SK-N-MC (cell line): ENCODE results near the gene HSPBAP1.

Experiments
- DNase-seq: peaks from one replicate; pipeline ENCODE4 v3.0.0-alpha.2; 2011; ENCODE audit warnings: low read depth, low spot score
- H3K27ac ChIP-seq: fragments of 200-600 bp; sonication (generic); 2 replicates; pipeline ENCODE4 v1.5.1; 2016; ENCODE audit warnings: mixed run types
- H3K36me3 ChIP-seq: fragments of 200-600 bp; sonication (generic); 2 replicates; pipeline ENCODE4 v1.6.1; 2017; ENCODE audit warnings: antibody characterized with exemption, low read length, mixed read lengths; ENCODE audit not compliant: insufficient read depth
- H3K4me3 ChIP-seq: fragments of 200-600 bp; sonication (generic); 2 replicates; pipeline ENCODE4 v1.5.1; 2016
- H3K9ac ChIP-seq: fragments of 200-600 bp; sonication (generic); 2 replicates; pipeline ENCODE4 v1.8.0; 2017; ENCODE audit warnings: mixed run types, mixed read lengths; ENCODE audit not compliant: insufficient read length
- H3K9me3 ChIP-seq: fragments of 200-600 bp; sonication (generic); 2 replicates; pipeline ENCODE4 v1.6.1; 2017; ENCODE audit warnings: low read depth, mild to moderate bottlenecking, antibody characterized with exemption, low read length, moderate library complexity, mixed read lengths
- EZH2 ChIP-seq: fragments of 200-600 bp; sonication (generic); IDR thresholded peaks from one replicate; pipeline ENCODE4 v1.6.1; 2017; ENCODE audit warnings: antibody characterized with exemption
- FOXP2 ChIP-seq: optimal IDR thresholded peaks from 2 replicates; pipeline ENCODE3; 2011; ENCODE audit warnings: mild to moderate bottlenecking, moderate library complexity; ENCODE audit not compliant: insufficient read depth; ENCODE audit errors: extremely low read length, control extremely low read depth
- POLR2AphosphoS5 ChIP-seq: IDR thresholded peaks from 2 replicates; pipeline ENCODE4 v1.6.1; 2012; ENCODE audit warnings: mild to moderate bottlenecking, low read depth, low read length, borderline replicate concordance

HSPBAP1 gene, protein sequence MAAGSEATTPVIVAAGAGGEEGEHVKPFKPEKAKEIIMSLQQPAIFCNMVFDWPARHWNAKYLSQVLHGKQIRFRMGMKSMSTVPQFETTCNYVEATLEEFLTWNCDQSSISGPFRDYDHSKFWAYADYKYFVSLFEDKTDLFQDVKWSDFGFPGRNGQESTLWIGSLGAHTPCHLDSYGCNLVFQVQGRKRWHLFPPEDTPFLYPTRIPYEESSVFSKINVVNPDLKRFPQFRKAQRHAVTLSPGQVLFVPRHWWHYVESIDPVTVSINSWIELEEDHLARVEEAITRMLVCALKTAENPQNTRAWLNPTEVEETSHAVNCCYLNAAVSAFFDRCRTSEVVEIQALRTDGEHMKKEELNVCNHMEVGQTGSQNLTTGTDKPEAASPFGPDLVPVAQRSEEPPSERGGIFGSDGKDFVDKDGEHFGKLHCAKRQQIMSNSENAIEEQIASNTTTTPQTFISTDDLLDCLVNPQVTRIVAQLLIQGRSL

DNA sequence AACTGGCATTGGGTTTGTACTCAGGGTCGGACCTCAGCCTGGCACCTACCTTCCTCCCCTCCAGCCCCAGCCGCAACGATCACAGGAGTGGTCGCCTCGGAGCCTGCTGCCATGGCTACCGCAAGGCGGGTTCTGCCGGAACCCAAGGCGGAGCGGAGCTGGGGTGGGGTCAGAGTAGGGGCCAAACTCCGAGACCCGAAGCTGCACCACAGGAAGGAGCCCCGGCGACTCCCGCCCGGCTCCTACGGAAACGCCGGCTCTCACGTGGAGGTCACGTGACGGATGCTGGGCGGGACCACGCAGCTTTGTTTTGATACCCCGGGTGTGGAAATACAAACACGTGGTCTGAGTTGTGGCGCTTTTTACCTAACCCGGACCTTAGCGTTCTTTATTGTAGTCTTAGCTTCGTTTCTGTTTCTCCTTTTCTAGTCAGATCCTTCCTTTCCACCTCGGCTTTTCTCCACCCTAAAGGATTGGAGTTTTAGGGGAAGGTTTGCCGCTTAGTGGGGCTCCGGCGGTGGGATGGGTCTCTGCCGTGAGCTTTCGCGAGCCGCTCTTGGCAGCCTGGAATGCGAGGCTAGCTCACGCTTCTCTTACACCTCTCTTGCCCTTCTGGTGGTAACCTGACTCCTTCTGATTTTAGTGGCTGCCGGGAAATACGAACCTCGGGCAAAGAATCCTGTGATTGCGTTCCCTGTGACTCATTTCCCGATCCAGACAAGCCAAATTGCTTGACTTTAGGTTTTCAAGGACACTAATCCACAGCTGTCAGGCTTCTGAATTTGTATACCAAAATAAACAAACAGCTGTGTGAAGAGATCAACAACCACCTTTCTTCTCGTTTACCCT lies at the start of gene HSPBAP1:
Gene HSPBAP1, minus strand, starts transcription at position 264 of the 849 bp plus-strand sequence. Its CDS starts 151 bp downstream, at position 113.
- peak; percentile 79 for DNase-seq
- peak; percentile 85 for TF ChIP-seq POLR2AphosphoS5
- TF ChIP-seq EZH2 = no peak
- TF ChIP-seq FOXP2 = no peak
- H3K27ac ChIP-seq = peak within 1 kb of the TSS; percentile 89

DNA sequence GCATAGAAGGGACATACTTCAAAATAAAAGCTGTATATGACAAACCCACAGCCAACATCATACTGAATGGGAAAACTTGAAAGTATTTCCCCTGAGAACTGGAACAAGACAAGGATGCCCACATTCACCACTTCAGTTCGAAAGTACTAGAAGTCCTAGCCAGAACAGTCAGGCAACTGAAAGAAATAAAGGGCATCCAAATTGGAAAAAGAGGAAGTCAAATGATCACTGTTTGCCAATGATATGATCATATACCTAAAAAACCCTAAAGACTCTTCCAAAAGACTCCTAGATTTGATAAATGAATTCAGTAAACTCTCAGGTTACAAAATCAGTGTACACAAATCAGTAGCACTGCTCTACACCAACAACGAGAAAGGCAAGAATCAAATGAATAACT lies 42.0 kb upstream of the HSPBAP1 start:
- no peaks in the 10 kb centered on the region for H3K9me3 ChIP-seq
- H3K27ac ChIP-seq = no peak overlapping the region
- no peak for TF ChIP-seq FOXP2
- no peak for TF ChIP-seq EZH2
- TF ChIP-seq POLR2AphosphoS5 = no peak
- no peak overlapping the region for H3K4me3 ChIP-seq
- H3K36me3 ChIP-seq = peaks cover 35% of the 10 kb centered on the region
- H3K9ac ChIP-seq = no peak overlapping the region
- DNase-seq = no peak

More for the DNA sequence above, at the start of gene HSPBAP1:
- H3K9me3 ChIP-seq = no peaks in the 10 kb centered on the region
- no peaks in the 10 kb centered on the region for H3K36me3 ChIP-seq
- H3K9ac ChIP-seq = peak within 1 kb of the TSS; percentile 87
- H3K4me3 ChIP-seq = peak within 1 kb of the TSS; percentile 92

DNA sequence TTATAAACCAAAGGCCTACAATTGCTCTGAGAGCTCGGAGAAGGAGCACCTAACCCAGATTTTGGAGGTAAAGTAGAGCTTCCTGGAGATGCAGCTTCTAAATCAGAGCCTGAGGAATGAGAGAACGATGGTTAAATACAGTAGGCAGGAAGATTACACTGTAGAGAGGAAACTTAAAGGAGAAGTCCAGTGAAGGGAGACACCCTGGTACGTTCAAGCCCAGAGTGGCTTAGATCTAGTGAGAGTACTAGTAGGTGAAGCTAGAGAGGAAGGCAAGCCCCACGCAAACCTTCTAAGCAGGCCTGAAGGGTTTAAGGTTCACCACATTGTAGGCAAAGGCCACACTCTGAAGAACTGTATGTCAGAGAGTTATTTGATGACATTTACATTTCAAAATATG lies 34.6 kb upstream of the HSPBAP1 start:
- no peak for DNase-seq
- Histone ChIP-seq H3K36me3 (peaks cover 51% of the 10 kb centered on the region), H3K4me3 (no peak overlapping the region), H3K9ac (no peak overlapping the region), H3K27ac (no peak overlapping the region), H3K9me3 (peaks cover 8% of the 10 kb centered on the region; the same call in 1 of the 2 replicates)
- no peak for TF ChIP-seq FOXP2
- TF ChIP-seq EZH2 = no peak
- TF ChIP-seq POLR2AphosphoS5 = no peak

DNA sequence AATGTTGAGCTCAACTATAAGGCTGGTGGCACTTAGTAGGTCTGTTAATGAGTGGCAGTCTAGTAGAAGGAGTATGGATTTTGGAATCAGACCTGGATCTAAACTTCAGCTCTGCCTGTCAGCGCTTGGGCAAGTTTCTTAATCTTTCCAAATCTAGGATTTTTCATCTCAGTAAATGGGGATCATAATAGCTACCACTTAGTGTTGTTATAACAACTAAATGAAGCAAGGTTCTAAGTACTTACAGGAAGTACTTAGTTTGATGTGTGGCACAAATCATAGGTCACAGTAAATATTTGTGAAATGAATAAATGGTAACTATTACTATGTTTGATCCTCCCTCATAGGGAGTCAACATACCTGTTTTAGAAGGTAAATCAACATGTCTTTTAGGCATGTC lies 32.6 kb upstream of the HSPBAP1 start:
- H3K27ac ChIP-seq = no peak overlapping the region
- no peak for DNase-seq
- no peak overlapping the region for H3K4me3 ChIP-seq
- no peak for TF ChIP-seq POLR2AphosphoS5
- TF ChIP-seq FOXP2 = no peak
- TF ChIP-seq EZH2 = no peak
- peaks cover 40% of the 10 kb centered on the region for H3K36me3 ChIP-seq
- peaks cover 8% of the 10 kb centered on the region; the same call in 1 of the 2 replicates for H3K9me3 ChIP-seq
- H3K9ac ChIP-seq = no peak overlapping the region

DNA sequence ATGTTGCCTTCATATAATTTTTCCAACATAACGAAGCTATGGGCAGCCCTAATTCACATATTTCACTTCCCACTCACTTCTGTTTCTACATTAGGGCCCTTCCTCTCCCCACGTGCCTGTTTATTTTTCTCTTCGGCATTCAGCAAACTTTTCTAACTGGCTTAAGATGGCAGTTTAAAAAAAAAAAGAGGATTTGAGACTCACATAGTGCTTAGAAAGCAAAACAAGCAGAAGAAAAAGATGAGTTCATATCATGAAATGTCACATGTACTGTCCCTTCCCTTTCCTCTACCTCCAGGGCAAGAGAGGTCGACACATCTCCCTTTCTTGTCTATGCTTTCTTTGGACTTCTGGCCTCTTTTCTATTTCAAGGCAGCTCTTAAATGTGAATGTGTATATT lies 31.8 kb upstream of the HSPBAP1 start:
- DNase-seq = no peak
- H3K4me3 ChIP-seq = no peak overlapping the region
- peaks cover 8% of the 10 kb centered on the region; the same call in 1 of the 2 replicates for H3K9me3 ChIP-seq
- H3K27ac ChIP-seq = no peak overlapping the region
- peaks cover 37% of the 10 kb centered on the region for H3K36me3 ChIP-seq
- TF ChIP-seq EZH2 (no peak), POLR2AphosphoS5 (no peak), FOXP2 (no peak)
- no peak overlapping the region for H3K9ac ChIP-seq

DNA sequence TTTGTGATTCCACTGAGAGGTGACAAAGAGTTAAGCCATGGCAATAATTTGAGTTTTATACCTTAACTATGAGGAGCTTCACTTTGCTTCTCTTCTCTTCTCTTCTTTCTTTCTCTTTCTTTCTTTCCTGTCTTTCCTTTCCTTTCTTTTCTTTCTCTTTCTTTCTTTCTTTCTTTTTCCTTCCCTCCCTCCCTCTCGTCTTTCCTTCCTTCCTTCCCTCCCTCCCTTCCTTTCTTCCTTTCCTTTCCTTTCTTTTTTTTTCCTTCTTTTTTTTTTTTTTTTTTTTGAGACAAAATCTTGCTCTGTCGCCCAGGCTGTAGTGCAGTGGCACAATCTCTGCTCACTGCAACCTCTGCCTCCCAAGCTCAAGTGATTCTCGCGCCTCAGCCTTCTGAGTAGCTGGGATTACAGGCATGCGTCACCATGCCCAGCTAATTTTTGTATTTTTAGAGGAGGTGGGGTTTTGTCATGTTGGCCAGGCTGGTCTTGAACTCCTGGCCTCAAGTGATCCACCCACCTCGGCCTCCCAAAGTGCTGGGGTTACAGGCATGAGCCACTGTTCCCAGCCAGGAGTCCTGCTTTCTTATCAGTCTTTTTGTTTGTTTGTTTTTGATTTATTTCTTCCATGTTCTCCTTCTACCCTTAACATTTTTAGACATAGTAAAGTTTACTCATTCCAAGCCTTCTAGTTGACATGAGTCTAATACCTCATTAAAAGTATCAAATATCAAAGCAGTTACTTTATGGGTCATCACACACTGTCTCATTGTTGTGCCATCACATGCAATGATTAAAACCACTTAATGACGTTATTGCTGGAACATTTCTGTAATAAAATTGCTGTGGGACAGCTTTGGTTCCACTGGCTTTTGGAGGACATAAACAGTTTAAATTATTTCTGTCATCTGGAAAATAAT lies 31.1 kb upstream of the HSPBAP1 start:
- Histone ChIP-seq H3K9ac (no peak overlapping the region), H3K9me3 (peaks cover 8% of the 10 kb centered on the region; the same call in 1 of the 2 replicates), H3K27ac (no peak overlapping the region), H3K4me3 (no peak overlapping the region), H3K36me3 (peaks cover 37% of the 10 kb centered on the region)
- DNase-seq = no peak
- TF ChIP-seq POLR2AphosphoS5 = no peak
- TF ChIP-seq EZH2 = no peak
- TF ChIP-seq FOXP2 = no peak

DNA sequence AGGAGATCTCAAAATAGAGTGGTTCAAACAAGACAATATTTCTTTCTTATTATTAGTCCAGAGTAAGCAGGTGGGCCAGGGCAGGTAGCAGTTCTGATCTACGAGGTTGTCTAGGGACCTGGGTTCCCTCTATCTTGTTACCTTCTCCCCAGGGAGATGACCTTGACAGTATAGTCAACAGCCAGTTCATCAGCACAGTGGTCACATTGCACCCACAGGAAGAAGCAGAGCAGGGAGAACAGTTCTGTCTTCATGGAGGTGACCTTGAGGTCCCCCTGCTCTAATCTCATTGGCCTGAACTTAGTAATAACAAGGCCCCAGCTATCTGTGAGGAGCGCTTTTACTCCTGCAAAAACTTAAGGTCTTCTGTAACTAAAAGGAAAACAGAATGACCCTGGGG lies 23.0 kb upstream of the HSPBAP1 start:
- H3K9ac ChIP-seq = no peak overlapping the region
- no peak for DNase-seq
- H3K4me3 ChIP-seq = no peak overlapping the region
- H3K9me3 ChIP-seq = no peaks in the 10 kb centered on the region
- no peak for TF ChIP-seq POLR2AphosphoS5
- no peak for TF ChIP-seq EZH2
- TF ChIP-seq FOXP2 = no peak
- H3K27ac ChIP-seq = no peak overlapping the region
- H3K36me3 ChIP-seq = peaks cover 15% of the 10 kb centered on the region
